ENCODE results near the gene SLIT3.

SLIT3 gene

GRCh38 chr5:169260896-169261569, 39.9 kb downstream of the SLIT3 start:
- FAIRE-seq = no peak

DNA sequence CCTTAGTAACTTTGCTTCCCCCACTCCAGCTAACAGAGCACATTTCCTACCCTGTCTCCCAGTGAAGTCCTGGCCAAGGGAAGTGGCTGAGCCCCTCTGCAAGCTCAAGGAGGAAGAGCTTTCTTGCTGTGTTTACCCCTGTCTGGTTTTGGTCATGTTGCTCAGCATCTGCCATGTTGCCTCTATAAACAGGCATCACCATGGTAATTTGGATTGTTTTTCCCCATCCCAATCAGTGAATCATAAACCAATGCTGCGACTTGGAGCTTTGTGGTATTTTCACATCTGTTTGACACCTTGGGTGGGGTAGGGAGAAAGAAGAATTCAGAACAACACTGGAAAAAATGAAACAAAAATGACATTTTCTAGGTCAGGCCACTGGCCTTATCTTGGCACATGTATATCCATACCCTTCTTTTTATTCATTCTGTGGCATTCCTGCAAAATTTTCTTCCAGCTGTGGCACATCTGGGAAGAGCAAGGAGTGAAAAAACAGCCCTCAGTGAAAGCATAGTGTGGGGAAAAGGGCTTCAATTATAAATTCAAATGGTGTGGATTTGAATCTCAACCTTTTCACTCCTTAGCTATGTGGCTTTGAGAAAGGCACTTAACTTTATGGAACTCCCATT, 42.5 kb downstream of the SLIT3 start:
- no peak for FAIRE-seq

DNA sequence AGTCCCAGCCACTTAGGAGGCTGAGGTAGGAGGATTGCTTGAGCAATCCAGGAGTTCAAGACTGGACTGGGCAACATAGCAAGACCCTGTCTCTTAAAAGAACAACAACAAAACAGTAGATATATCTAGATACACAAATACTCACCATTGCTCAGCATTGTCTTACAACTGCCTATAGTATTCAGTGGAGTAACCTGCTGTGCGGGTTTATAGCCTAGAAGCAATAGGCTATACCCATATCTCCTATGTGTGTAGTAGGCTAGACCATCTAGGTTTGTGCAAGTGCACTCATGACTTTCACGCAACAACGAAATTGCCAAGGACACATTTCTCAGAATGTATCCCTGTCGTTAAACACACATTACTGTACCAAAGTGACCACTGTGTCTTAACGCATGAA, 44.7 kb downstream of the SLIT3 start:
- FAIRE-seq = no peak

- FAIRE-seq = no peak
These were observed 47.9 kb downstream of the SLIT3 start for GRCh38 chr5:169253071-169253470.

DNA sequence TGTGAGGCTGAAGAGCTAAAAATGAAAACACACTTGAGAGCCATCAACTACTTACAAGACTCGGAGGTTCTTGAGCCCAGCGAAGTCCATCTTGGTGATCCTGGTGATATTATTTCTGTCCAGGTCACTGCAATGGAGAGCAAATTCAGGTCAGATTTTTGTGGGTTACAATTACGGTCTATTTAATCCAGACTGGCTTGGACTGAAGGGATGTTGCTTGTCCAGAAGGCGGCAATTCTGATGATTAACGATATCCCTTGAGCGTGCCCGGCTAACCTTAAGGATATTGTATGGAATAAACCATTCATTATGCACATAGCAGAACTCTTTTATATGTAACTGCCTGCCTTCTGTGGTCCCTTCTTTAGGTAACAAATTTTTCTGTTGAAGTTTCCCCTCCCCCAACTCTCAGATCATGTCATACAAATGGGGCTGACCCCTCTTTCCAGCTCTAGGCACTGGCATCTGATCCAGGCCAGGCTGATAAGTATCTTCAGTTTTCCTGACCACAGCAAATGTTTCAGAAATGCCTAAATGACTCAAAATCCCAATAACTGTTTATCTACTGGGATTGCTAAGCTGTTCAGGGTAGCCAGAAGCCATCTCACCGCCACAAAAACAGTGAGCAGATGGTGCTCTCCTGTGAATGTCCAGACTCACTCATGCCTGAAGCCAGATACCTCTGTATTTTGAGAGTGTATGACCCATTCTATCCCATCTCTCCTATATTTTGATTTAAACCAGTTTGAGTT, 49.4 kb downstream of the SLIT3 start:
- no peak for FAIRE-seq

DNA sequence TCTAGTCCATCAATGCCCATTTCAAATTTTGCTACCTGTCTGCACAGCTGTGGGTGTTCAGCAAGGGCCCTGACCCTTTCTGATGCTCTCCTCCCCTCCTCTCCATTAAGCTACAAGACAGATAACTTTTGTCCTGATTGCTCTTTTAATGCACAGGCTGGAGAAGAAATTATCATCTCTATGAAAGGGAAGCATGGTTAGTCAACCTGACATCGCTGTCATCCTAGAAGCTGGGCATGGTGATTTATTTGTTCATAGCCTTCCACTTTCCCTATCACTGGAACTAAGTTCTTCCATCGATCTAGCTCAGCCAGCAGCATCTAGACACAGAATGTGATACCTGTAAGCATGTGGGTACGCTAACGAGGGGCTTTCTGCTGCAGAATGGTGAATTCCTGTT, 50.1 kb downstream of the SLIT3 start:
- FAIRE-seq = no peak

GRCh38 chr5:169248996-169249395, 51.9 kb downstream of the SLIT3 start:
- FAIRE-seq = no peak

GRCh38 chr5:169248550-169248949, 52.4 kb downstream of the SLIT3 start:
- FAIRE-seq = no peak

DNA sequence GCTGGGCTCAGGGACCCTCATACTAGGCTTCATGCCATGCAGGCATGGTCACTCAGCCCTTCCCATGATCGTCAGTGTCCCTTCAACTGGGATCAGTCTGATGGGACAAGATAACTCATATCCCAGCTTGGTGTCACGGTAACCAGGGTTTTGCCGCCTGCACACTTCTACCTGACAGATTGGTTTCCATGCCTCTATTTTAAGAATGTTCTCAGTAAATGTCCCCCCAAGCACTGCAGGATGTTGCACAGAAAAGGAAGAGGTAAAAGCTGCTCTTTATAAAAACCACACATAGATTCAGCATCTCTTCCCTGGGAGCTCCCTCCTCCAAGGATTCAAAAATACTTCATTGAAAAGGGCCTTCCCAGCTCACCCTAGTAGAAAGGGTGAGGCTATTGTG, 56.1 kb downstream of the SLIT3 start:
- FAIRE-seq = no peak

DNA sequence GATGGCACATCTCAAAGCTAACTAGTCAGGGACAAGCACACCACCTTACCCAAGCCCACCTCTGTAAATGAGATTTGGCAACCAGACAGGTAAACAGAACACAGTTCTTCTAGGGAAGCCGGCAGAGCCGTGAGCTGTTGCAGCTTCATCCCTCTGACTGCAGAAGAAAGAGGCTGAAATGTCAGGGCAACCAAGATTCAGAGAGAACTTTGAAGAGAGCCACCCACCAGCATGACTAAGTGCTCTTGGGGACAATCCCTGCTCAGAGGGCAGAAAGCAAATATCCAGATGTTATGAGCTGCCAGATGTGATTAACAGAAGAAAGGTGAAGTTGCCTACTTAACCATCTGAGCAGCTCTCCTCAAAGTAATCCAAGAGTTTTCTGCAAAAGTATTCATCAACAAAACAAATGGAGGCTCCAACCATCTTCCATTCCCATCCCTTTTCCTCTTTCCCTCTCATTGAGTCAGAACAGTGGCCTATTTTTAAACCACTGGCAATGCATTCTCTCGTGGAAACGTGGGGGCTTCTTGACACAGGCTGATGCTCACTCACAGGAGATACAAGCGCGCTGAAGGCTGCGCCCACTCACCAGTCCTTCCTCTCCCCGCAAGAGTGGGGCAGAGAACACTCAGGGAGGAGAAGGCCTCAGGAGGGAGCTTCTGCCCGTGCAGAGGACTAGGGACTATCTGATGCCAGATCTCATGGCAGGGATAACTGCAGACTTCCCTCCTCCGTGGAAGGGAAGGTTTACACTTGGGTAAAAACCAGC, 57.1 kb downstream of the SLIT3 start:
- FAIRE-seq = no peak

GRCh38 chr5:169242849-169243186, 58.1 kb downstream of the SLIT3 start:
- no peak for FAIRE-seq

DNA sequence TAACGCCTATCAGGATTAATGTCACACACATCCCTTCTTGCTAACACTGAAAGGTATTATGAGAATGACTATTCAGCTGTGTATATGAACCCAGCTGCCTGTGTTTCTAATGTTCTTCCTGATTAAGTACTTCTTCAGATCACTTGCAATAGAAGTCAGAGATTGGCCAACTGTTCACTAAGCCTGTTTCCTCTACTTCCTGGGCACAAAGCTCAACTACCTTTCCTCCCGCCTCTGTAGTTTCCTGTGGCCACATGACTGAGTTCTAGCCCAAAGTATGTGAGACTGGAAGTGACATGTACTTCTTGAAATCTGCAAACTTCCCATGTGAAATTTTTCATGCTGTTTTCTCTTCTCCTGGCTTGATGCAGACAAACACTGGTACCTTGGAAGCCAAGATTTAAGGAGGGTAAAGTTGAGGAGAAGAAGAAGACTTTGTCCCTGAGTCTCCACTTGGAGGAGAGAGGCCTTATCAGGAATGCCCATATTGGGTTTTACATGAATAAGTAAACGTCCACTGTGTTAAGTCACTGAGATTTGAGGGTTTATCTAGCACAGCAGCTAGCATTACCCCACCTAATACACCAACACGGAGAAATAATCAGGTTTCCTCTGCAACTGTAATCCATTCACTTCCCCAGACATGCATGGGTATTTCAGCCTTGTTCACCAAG, 58.6 kb downstream of the SLIT3 start:
- no peak for FAIRE-seq

DNA sequence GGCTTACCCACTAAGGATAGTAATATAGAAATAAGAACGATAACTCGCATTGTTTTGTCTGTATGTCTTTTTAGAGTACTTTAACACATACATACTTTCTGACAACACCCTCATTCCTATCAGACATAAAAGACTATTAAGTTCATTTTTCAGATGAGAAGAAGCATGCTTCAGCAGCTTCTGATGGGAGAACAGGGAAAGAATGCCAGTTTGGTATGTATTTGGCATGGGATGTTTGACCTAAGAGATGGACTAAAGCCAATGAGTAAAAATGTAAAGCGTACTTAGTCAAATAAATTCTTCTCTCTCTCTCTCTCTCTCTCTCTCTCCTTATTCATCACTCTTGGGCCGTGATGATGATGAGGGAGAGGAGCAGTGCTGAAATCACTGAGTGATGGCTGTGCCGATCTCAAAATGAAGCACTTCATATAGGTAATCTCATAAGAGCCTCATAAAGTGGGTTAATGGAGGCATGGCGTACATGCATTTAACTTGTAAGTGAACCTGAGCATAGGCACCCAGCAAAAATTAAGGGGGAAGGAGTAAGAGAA, 71.5 kb downstream of the SLIT3 start:
- no peak for FAIRE-seq

- FAIRE-seq = no peak
These were observed 74.0 kb downstream of the SLIT3 start for GRCh38 chr5:169226895-169227294.

DNA sequence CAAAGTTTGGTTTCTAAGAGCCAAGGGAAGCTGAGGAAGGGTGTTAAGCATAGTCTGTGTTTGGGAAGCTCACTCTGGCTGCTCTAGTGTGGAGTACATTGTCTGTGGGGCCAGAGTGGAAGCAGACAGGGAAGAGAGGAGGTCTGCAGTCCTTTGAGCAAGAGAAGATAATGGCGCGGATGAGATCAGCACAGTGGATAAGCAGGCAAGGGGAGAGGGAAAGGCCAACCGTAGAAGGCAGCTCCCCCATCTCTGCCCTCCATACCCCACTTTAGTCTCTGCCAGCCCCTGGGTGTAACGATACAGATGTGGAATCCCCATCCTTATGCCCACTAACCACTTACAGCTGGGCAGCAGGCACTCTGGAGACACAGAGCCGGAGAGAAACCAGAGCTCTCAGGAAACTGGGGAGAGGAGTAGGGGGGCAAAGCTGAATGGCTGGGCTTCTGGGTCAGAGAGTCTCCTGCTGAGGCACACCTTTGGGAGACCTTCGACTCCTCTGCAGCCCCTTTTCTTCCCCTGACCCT, 75.0 kb downstream of the SLIT3 start:
- FAIRE-seq = no peak

- FAIRE-seq = no peak
These were observed 77.4 kb downstream of the SLIT3 start for GRCh38 chr5:169223595-169223953.

DNA sequence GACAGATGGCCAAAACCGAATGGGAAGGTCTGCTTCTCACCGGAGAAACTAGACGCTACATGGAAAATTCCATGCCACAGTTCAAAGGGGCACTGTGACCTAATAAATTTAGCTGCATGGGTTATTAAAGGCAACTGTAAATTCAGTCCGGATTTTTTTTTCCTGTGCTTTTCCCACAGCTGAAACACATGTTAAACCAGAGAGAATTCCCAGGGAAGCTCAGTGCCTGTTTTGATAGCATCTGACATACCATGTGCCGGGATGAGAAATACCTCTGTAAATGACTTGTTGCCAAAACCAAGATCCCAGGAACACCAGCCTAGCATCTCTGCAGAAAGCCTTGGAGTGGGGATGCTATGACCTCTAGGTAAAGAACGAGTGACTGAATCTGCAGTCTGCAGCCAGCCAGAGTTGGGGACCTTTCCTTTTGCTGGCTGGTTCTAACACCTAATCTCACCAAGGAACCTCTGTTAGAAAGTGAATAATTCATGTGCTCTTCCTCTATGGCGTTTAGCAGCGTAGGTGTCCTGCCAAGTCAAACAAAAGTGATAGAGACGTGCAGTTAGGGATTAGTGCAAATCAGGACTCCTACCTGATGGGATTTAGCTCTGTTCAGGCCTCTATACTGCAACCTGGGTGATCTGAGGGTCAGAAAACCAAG, 77.9 kb downstream of the SLIT3 start:
- FAIRE-seq = no peak

DNA sequence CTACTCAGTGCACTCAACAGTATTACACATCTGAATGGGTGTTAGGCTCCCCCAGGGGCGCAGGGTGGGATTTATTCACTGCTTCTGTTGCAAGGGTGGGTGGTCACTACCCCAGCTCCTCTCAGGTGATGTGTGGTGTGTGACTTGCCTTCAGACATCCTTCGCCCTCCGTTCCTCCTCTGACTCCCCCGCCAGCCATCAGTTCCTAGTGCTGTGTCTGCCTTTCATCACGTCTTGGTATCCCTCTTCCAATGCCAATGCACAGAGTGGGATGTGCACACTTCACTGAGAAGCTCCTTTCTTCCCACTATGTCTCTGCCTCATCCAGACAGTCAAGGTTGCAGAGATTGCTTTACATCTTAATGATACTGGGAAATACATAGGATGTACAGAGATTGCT, 79.4 kb downstream of the SLIT3 start:
- FAIRE-seq = no peak

DNA sequence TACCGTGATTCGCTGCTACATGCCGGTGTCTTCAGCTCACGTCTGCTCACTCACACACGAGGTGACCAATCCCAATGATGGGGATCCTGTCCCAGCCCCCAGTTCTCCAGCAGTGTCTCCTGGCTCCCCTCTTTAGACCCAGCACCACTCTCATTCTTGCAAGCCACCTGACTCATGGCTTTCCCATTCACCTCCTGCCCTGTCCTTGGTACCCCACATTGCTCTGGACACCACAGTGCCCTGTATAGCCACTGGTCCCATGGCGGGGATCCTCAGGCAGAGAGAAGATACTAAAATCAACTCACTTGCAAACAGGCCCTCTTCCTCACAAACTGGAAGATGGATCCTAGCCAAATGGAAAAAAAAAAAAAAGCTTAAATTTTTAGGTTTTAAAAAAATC, 81.0 kb downstream of the SLIT3 start:
- no peak for FAIRE-seq

GRCh38 chr5:169219351-169219750, 81.6 kb downstream of the SLIT3 start:
- FAIRE-seq = no peak

DNA sequence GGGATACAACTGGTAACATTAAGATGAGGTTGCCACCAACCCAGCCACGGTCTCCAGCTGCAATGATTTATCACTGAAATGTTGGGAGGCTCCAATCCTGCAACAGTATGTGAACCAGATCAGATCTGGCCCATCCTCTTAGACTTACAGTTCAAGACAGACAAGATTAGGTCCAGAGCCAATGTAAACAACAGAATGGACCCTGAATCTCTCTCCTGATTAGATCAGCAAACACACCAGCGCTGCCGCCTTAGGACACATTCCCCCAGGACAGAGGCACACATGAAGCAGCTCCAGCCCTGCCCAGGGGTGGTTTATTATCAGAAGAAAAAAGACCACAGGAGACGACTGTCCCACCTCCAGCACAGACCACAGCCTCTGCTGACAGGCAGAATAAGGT, 82.1 kb downstream of the SLIT3 start:
- no peak for FAIRE-seq

DNA sequence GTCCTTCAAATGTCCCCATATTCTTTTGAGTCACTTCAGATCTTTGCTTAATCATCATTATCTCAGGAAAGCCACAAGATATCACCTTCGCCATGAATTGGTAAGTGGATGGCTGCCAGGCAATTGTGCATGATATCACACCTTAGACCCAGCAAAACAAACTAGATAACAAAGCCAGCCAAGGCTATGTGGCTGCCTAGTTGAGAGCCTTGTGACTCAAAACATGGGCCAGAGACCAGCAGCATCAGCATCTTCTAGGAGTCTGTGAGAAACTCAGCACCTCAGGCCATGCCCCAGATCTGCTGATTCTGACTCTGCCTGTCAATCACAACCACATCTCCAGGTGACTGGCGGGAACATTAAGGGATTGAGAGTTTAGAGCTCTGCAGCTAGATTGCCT, 82.8 kb downstream of the SLIT3 start:
- FAIRE-seq = no peak
